Gastrocnemius medialis (tissue), 4 donors: ENCODE data around the gene PRKCE.

Experiments
- POLR2A ChIP-seq, 2 donors: fragments of 450-650 bp; IDR thresholded peaks; one replicate each; pipeline ENCODE4 v1.6.1; 2017; ENCODE audit warnings: antibody characterized with exemption in 2 of 2, mild to moderate bottlenecking in 2 of 2, moderate library complexity in 2 of 2
- TF ChIP-seq, protein P1 (sequence below), 5 experiments: fragments of 450-650 bp in 3 of 5; fragments of 200-600 bp in 2 of 5; sonication (generic) in 2 of 5; IDR thresholded peaks in 4 of 5; conservative IDR thresholded peaks in 1 of 5; 1 replicate in 4 of 5; 2 replicates in 1 of 5; pipeline ENCODE4 v1.5.1; 2016 to 2019; ENCODE audit warnings: antibody characterized with exemption in 5 of 5, mild to moderate bottlenecking in 3 of 5, moderate library complexity in 3 of 5

DNA sequence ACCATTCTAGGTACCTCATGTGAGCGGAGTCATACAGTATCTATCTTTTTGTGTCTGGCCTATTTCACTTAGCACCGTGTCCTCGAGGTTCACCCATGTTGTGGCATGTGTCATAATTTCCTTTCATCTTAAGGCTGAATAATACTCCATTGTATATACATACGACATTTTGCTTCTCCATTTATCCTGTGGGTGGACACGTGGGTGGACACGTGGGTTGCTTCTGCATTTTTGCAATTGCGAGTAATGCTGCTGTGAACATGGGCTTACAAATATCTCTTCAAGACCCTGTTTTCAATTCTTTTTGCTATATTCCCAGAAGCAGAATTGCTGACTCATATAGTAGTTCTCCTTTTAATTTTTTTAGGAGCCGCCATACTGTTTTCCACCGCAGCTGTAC, 402.1 kb downstream of the PRKCE start:
- TF ChIP-seq, protein P1, sequence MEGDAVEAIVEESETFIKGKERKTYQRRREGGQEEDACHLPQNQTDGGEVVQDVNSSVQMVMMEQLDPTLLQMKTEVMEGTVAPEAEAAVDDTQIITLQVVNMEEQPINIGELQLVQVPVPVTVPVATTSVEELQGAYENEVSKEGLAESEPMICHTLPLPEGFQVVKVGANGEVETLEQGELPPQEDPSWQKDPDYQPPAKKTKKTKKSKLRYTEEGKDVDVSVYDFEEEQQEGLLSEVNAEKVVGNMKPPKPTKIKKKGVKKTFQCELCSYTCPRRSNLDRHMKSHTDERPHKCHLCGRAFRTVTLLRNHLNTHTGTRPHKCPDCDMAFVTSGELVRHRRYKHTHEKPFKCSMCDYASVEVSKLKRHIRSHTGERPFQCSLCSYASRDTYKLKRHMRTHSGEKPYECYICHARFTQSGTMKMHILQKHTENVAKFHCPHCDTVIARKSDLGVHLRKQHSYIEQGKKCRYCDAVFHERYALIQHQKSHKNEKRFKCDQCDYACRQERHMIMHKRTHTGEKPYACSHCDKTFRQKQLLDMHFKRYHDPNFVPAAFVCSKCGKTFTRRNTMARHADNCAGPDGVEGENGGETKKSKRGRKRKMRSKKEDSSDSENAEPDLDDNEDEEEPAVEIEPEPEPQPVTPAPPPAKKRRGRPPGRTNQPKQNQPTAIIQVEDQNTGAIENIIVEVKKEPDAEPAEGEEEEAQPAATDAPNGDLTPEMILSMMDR (IDR thresholded peaks at IDR 0.05 in 4 of 5, conservative IDR thresholded peaks at IDR 0.05 in 1 of 5) = no peak
- no peak for TF ChIP-seq POLR2A (IDR thresholded peaks at IDR 0.05)
